B cell (primary cell): ENCODE data around the gene GNB5. TPM values are rescaled to one million over a fixed set of nuclear protein-coding genes. Genes with fewer than 3 reads are reported as not detected.

Experiments
- ATAC-seq: fragments of 200-7000 bp; cut with Tn5 transposase; one replicate; pipeline ENCODE4 v1.10.0; 2021; ENCODE audit warnings: low read depth, mild to moderate bottlenecking, moderate number of reproducible peaks, moderate library complexity
- CTCF ChIA-PET: fragments of 350-600 bp; sonication (Branson Sonifier 250); formaldehyde crosslinking; loops from one replicate; lab custom pipeline; 2021; ENCODE audit warnings: antibody characterized with exemption, inconsistent platforms; lab: Charles Lee
- POLR2A ChIA-PET: fragments of 350-600 bp; sonication (Branson Sonifier 250); formaldehyde crosslinking; loops from one replicate; lab custom pipeline; 2021; ENCODE audit warnings: antibody characterized with exemption; lab: Charles Lee
- DNase-seq: peaks from one replicate; pipeline ENCODE4 v3.0.0; 2013
- H2AFZ ChIP-seq: 2 replicates; pipeline ENCODE4 v1.6.1; 2012; ENCODE audit warnings: mild to moderate bottlenecking, low read depth, low read length; ENCODE audit not compliant: insufficient read depth, poor library complexity, severe bottlenecking
- H3K27ac ChIP-seq, 2 donors: 1 replicate in 1 of 2; 2 replicates in 1 of 2; pipeline ENCODE4 v1.5.1; 2012 to 2013; ENCODE audit warnings: low read length in 2 of 2, mild to moderate bottlenecking in 2 of 2, moderate library complexity in 1 of 2
- H3K27me3 ChIP-seq, 4 experiments: fragments of 200-600 bp in 1 of 4; sonication (generic) in 1 of 4; replicated peaks in 1 of 4; 1 replicate in 2 of 4; 2 replicates in 2 of 4; pipeline versions ENCODE4 v1.6.1 to v1.7.0; 2013 to 2016; ENCODE audit warnings: low read length in 3 of 4, mild to moderate bottlenecking in 2 of 4, mixed read lengths in 1 of 4, moderate library complexity in 1 of 4; ENCODE audit not compliant: insufficient read depth in 4 of 4, control insufficient read depth in 3 of 4; ENCODE audit errors: control extremely low read depth in 1 of 4
- H3K36me3 ChIP-seq, 2 experiments: replicated peaks in 1 of 2; 1 replicate in 1 of 2; 2 replicates in 1 of 2; pipeline versions ENCODE4 v1.6.1 to v1.7.1; 2013; ENCODE audit warnings: low read length in 1 of 2; ENCODE audit not compliant: insufficient read depth in 2 of 2, control insufficient read depth in 1 of 2; ENCODE audit errors: control extremely low read depth in 1 of 2, extremely low read depth in 1 of 2
- H3K4me1 ChIP-seq, 2 donors: fragments of 200-600 bp in 1 of 2; sonication (generic) in 1 of 2; 1 replicate in 1 of 2; 2 replicates in 1 of 2; pipeline versions ENCODE4 v1.5.1 to v1.6.1; 2013 to 2017; ENCODE audit warnings: low read length in 2 of 2; ENCODE audit not compliant: control insufficient read depth in 2 of 2, insufficient read depth in 2 of 2
- H3K4me2 ChIP-seq: replicated peaks from 2 replicates; pipeline ENCODE3; 2012; ENCODE audit warnings: mild to moderate bottlenecking, low read depth, low read length; ENCODE audit not compliant: poor library complexity, severe bottlenecking
- H3K4me3 ChIP-seq, 5 experiments: fragments of 200-600 bp in 1 of 5; sonication (generic) in 1 of 5; 1 replicate in 3 of 5; 2 replicates in 2 of 5; pipeline versions ENCODE4 v1.5.1 to v1.7.0; 2011 to 2016; ENCODE audit warnings: low read length in 4 of 5, mild to moderate bottlenecking in 4 of 5, low read depth in 2 of 5, control low read depth in 1 of 5, moderate library complexity in 1 of 5; ENCODE audit not compliant: insufficient read depth in 1 of 5; ENCODE audit errors: control extremely low read depth in 1 of 5, extremely low read depth in 1 of 5
- H3K79me2 ChIP-seq: fragments of 200-600 bp; sonication (generic); one replicate; pipeline ENCODE4 v1.6.0; 2016; ENCODE audit warnings: low read length; ENCODE audit not compliant: control insufficient read depth, insufficient read depth
- H3K9ac ChIP-seq: fragments of 200-600 bp; sonication (generic); 2 replicates; pipeline ENCODE4 v1.6.1; 2017; ENCODE audit warnings: mild to moderate bottlenecking, low read length, moderate library complexity
- H3K9me3 ChIP-seq, 3 donors: one replicate each; pipeline versions ENCODE4 v1.6.1 to v1.7.1; 2013; ENCODE audit warnings: low read length in 2 of 3; ENCODE audit not compliant: control insufficient read depth in 2 of 3, insufficient read depth in 1 of 3; ENCODE audit errors: control extremely low read depth in 1 of 3
- H4K20me1 ChIP-seq: 2 replicates; pipeline ENCODE4 v1.6.0; 2012; ENCODE audit warnings: mild to moderate bottlenecking, low read length; ENCODE audit not compliant: insufficient read depth, control insufficient read depth, poor library complexity, severe bottlenecking
- H3K27ac Mint-ChIP-seq: one replicate; pipeline ENCODE4 v1.8.0; 2021; ENCODE audit warnings: mixed read lengths
- H3K27me3 Mint-ChIP-seq: one replicate; pipeline ENCODE4 v1.8.0; 2021; ENCODE audit warnings: mixed read lengths
- H3K4me1 Mint-ChIP-seq: one replicate; pipeline ENCODE4 v1.8.0; 2021; ENCODE audit warnings: mixed read lengths
- H3K4me3 Mint-ChIP-seq: one replicate; pipeline ENCODE4 v1.8.0; 2021; ENCODE audit warnings: mixed read lengths
- H3K9me3 Mint-ChIP-seq: one replicate; pipeline ENCODE4 v1.8.0; 2022; ENCODE audit warnings: mixed read lengths; ENCODE audit not compliant: insufficient read depth
- EZH2 ChIP-seq: IDR thresholded peaks from 2 replicates; pipeline ENCODE4 v1.6.1; 2012; ENCODE audit warnings: borderline replicate concordance, low read depth, mild to moderate bottlenecking, moderate library complexity, low read length; ENCODE audit not compliant: insufficient read depth, poor library complexity, severe bottlenecking
- WGBS: methylation state at CpG from one replicate; pipeline ENCODE4 v1.1.5; 2013; ENCODE audit warnings: missing lambda C conversion rate; ENCODE audit not compliant: insufficient coverage; 5-methylcytosine and 5-hydroxymethylcytosine counted together
- intact Hi-C: fragments of 100-400 bp; cut with micrococcal nuclease; formaldehyde crosslinking; loops from one replicate; pipeline ENCODE4 v1.10.0; 2022
- polyA plus RNA-seq: library from polyadenylated mRNA; depleted of rRNA; stranded (reverse); fragments of >200 nt; gene quantifications from 2 replicates; pipeline ENCODE4 v1.2.3, GENCODE V29; 2012
- total RNA-seq, 2 donors: library from RNA; stranded (reverse); fragments of 120-200 nt in 1 of 2; gene quantifications; 1 replicate in 1 of 2; 2 replicates in 1 of 2; pipeline versions ENCODE4 v1.2.3 to v1.2.4, GENCODE V29; 2013 to 2022
- TF ChIP-seq, protein P1 (sequence below): fragments of 200-600 bp; IDR thresholded peaks from one replicate; pipeline ENCODE4 v1.8.0; 2022; ENCODE audit warnings: antibody characterized with exemption, mild to moderate bottlenecking

The GNB5 gene
- total and polyA plus RNA-seq, 2 donors (not counting 1 experiment from before 2014, with no cell fraction given), result 58.5 to 142 TPM

DNA sequence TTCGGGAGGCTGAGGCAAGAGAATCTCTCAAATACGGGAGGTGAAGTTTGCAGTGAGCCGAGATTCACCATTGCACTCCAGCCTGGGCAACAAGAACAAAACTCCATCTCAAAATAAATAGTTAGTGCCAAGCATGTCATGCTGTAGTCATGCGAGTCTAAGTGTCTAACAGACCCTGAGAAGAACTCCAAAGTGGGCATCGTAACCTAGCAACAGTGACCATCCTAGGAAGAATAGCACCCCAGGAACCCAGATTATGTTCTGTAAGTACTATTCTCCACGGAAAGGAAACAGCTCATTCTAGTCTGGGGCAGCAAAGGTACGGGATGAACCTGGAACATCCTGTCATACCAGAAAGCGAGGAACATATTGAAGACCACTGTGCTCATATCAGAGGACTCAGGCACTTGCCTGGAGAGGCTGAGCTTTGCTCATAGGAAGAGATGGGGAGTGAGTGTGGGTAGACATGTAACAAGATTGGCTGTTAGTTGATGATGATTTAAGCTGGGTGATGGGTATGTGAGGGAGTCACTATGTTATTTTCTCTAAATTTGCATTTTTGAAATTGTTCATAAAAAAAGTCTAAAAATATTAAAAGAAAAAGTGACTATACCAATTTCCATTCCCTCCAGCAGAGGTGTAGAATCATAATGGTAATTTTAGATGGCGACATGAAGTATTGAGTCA, 110.3 kb downstream of the GNB5 start:
- ATAC-seq (no peak), DNase-seq (no peak)
- TF ChIP-seq, protein P1, sequence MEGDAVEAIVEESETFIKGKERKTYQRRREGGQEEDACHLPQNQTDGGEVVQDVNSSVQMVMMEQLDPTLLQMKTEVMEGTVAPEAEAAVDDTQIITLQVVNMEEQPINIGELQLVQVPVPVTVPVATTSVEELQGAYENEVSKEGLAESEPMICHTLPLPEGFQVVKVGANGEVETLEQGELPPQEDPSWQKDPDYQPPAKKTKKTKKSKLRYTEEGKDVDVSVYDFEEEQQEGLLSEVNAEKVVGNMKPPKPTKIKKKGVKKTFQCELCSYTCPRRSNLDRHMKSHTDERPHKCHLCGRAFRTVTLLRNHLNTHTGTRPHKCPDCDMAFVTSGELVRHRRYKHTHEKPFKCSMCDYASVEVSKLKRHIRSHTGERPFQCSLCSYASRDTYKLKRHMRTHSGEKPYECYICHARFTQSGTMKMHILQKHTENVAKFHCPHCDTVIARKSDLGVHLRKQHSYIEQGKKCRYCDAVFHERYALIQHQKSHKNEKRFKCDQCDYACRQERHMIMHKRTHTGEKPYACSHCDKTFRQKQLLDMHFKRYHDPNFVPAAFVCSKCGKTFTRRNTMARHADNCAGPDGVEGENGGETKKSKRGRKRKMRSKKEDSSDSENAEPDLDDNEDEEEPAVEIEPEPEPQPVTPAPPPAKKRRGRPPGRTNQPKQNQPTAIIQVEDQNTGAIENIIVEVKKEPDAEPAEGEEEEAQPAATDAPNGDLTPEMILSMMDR, result no peak
- no peak for TF ChIP-seq EZH2
- no peaks in the 10 kb centered on the region for H3K36me3 ChIP-seq
- H3K4me3 ChIP-seq, result no peak overlapping the region
- ChIA-PET CTCF (interaction anchor here (1.2 to 4.1 kb wide), 6 partner anchors 11 to 144 kb away, joined by 3 to 25 read pairs (median 16); partner anchors contain the start of gene LEO1), POLR2A (no interaction called here)
- no peak overlapping the region for H3K4me2 ChIP-seq
- WGBS, result 97% methylated on average over 8 of the region's 9 CpGs
- peaks cover 11 to 14% of the 10 kb centered on the region in 2 donors for H3K4me1 ChIP-seq
- peaks cover 6% of the 10 kb centered on the region for H3K27me3 Mint-ChIP-seq
- peaks cover 0 to 9% (median 0%) of the 10 kb centered on the region in 4 experiments for H3K27me3 ChIP-seq
- H3K27ac ChIP-seq, result no peak overlapping the region
- no peak overlapping the region for H2AFZ ChIP-seq
- H3K27ac Mint-ChIP-seq, result no peak overlapping the region
- intact Hi-C loops, result no loop called here
- H3K9me3 ChIP-seq, result no peaks in the 10 kb centered on the region
- H4K20me1 ChIP-seq, result no peaks in the 10 kb centered on the region
- H3K79me2 ChIP-seq, result no peaks in the 10 kb centered on the region
- peaks cover 25% of the 10 kb centered on the region for H3K4me1 Mint-ChIP-seq
- no peaks in the 10 kb centered on the region for H3K9me3 Mint-ChIP-seq
- no peak overlapping the region for H3K4me3 Mint-ChIP-seq
- no peak overlapping the region for H3K9ac ChIP-seq

GRCh38 chr15:52080031-52080430, 111.2 kb downstream of the GNB5 start:
- intact Hi-C loops, result no loop called here
- no peak overlapping the region for H3K27ac ChIP-seq
- H3K4me2 ChIP-seq, result no peak overlapping the region
- Mint-ChIP-seq H3K4me1 (peaks cover 25% of the 10 kb centered on the region), H3K9me3 (no peaks in the 10 kb centered on the region), H3K27me3 (peaks cover 6% of the 10 kb centered on the region), H3K4me3 (no peak overlapping the region), H3K27ac (no peak overlapping the region)
- H2AFZ ChIP-seq, result no peak overlapping the region
- no peaks in the 10 kb centered on the region for H4K20me1 ChIP-seq
- ChIA-PET CTCF (interaction anchor here (0.7 to 4.1 kb wide), 14 partner anchors 10 to 148 kb away, joined by 3 to 25 read pairs (median 10); partner anchors contain the start of gene LEO1), POLR2A (interaction anchor here (0.6 kb wide), 1 partner anchor 100 kb away, joined by 3 read pairs; no protein-coding TSS in a partner anchor)
- no peaks in the 10 kb centered on the region for H3K9me3 ChIP-seq
- H3K27me3 ChIP-seq, result peaks cover 0 to 9% (median 0%) of the 10 kb centered on the region in 4 experiments
- peaks cover 11 to 14% of the 10 kb centered on the region in 2 donors for H3K4me1 ChIP-seq
- H3K36me3 ChIP-seq, result no peaks in the 10 kb centered on the region
- WGBS, result 100% methylated on average over 3 of the region's 5 CpGs
- no peak overlapping the region for H3K9ac ChIP-seq
- no peak for TF ChIP-seq EZH2
- TF ChIP-seq, protein P1, result no peak
- DNase-seq (no peak), ATAC-seq (no peak)
- H3K4me3 ChIP-seq, result no peak overlapping the region
- no peaks in the 10 kb centered on the region for H3K79me2 ChIP-seq
